Prostate gland (tissue), 2 donors: Measurements from ENCODE around the gene MORC3. TPM values are rescaled to one million over a fixed set of nuclear protein-coding genes. Genes with fewer than 3 reads are reported as not detected.

ENCODE experiments used
- DNase-seq: peaks from one replicate; pipeline ENCODE4 v3.0.0-alpha.2; 2019; ENCODE audit warnings: low spot score
- H3K27ac ChIP-seq, 2 donors: fragments of 200-600 bp; sonication (generic); 2 replicates each; pipeline ENCODE4 v1.5.1; 2017 to 2019
- H3K27me3 ChIP-seq: fragments of 200-600 bp; sonication (generic); replicated peaks from 2 replicates; pipeline ENCODE4 v1.5.1; 2019; ENCODE audit not compliant: insufficient read depth
- H3K36me3 ChIP-seq, 2 donors: fragments of 200-600 bp; sonication (generic); 1 replicate in 1 of 2; 2 replicates in 1 of 2; pipeline versions ENCODE4 v1.5.1 to v1.8.1; 2017 to 2019
- H3K4me1 ChIP-seq: fragments of 200-600 bp; sonication (generic); replicated peaks from 2 replicates; pipeline ENCODE4 v1.5.1; 2019
- H3K4me3 ChIP-seq, 2 donors: fragments of 200-600 bp; sonication (generic); 2 replicates each; pipeline ENCODE4 v1.5.1; 2017 to 2019
- H3K9me3 ChIP-seq: fragments of 200-600 bp; sonication (generic); 2 replicates; pipeline ENCODE4 v1.5.1; 2017
- CTCF ChIP-seq, 4 experiments: fragments of 200-600 bp in 2 of 4; fragments of 450-650 bp in 2 of 4; sonication (generic) in 2 of 4; IDR thresholded peaks; 1 replicate in 3 of 4; 2 replicates in 1 of 4; pipeline ENCODE4 v1.5.1; 2016 to 2019; ENCODE audit warnings: antibody characterized with exemption in 4 of 4, mild to moderate bottlenecking in 2 of 4, moderate library complexity in 2 of 4
- POLR2A ChIP-seq: fragments of 450-650 bp; IDR thresholded peaks from one replicate; pipeline ENCODE4 v1.6.1; 2016; ENCODE audit warnings: antibody characterized with exemption, mild to moderate bottlenecking
- POLR2AphosphoS5 ChIP-seq: sonication (generic); formaldehyde crosslinking; IDR thresholded peaks from one replicate; pipeline ENCODE4 v1.6.1; 2017; ENCODE audit warnings: antibody characterized with exemption
- WGBS: methylation state at CpG from one replicate; pipeline ENCODE4 v1.1.5; 2018; 5-methylcytosine and 5-hydroxymethylcytosine counted together
- intact Hi-C: fragments of 100-400 bp; cut with DNase I; formaldehyde crosslinking; loops from one replicate; pipeline ENCODE4 v1.14.2; 2022
- total RNA-seq, 2 donors: library from RNA; depleted of rRNA; stranded (reverse); fragments of >200 nt; gene quantifications; one replicate each; pipeline ENCODE4 v1.1.0, GENCODE V29; 2016

Gene MORC3
- total RNA-seq, 2 donors from 2014 or later: 34.8 to 42.0 TPM

DNA sequence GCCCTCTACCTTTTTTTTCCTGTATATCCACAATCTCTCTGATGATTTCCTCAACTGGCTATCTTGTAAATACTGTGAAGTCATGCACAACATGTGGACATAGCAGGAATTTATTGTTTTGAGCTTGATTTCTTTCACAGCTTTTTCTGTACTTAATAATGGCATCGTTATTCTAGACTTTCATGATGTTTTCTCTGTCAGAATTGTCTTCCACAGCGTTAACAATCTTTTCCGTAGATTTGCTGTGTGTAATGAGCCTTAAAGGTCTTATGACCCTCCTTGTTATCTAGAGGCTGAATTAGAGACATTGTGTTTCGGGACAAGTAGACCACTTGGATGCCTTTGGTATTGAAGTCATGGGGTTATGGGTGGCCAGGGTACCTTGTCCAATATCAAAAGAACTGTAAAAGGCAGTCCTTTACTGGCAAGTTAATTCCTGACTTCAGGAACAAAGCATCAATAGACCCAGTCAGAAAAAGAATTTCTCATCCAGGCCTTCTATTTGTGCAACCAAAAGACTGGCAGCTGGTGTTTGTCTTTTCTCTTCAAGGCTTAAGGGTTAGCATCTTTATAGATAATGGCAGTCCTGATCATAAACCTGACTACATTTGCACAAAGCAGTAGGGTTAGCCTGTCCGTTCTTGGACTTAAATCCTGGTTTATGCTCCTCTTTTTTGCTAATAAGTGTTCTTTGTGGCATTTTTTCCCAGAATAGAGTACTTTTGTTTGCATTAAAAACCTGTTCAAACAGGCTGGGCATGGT, 35.1 kb downstream of the MORC3 start:
- Histone ChIP-seq H3K9me3 (no peaks in the 10 kb centered on the region), H3K4me3 (no peak overlapping the region), H3K27ac (no peak overlapping the region), H3K27me3 (no peaks in the 10 kb centered on the region), H3K4me1 (no peaks in the 10 kb centered on the region), H3K36me3 (peaks cover 5 to 8% of the 10 kb centered on the region in 2 donors)
- no peak for TF ChIP-seq POLR2AphosphoS5
- WGBS: 51% methylated on average over 5 of the region's 5 CpGs
- intact Hi-C loops: no loop called here
- no peak for DNase-seq

- H3K27ac ChIP-seq: no peak overlapping the region
- intact Hi-C loops: no loop called here
- H3K4me3 ChIP-seq: no peak overlapping the region
- H3K36me3 ChIP-seq: peaks cover 6 to 12% of the 10 kb centered on the region in 2 donors
- no peaks in the 10 kb centered on the region for H3K27me3 ChIP-seq
- no peaks in the 10 kb centered on the region for H3K4me1 ChIP-seq
- 29% methylated on average over 2 of the region's 2 CpGs for WGBS
- no peaks in the 10 kb centered on the region for H3K9me3 ChIP-seq
- no peak for DNase-seq
- TF ChIP-seq POLR2AphosphoS5 (no peak), POLR2A (no peak), CTCF (IDR thresholded peaks at IDR 0.05) (no peak)
Measured at GRCh38 chr21:36355868-36356267, 35.9 kb downstream of the MORC3 start.

DNA sequence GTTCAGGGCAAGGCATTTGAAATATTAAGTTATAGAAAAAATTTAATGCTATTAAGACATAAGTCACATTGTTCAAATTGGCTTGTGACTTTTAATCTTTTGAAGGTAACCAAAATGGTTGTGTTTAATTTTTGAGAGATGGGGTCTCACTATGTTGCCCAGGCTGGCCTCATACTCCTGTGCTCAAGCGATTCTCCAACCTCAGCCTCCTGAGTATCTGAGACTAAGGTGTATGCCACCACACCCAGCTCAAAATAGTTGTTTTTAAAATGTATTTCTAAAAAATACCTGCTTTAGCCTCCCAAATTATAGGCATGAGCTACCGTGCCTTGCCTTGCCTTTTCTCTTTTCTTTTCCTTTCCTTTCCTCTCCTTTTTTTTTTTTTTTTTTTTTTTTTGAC, 39.2 kb downstream of the MORC3 start:
- no peaks in the 10 kb centered on the region for H3K4me1 ChIP-seq
- WGBS: 96% methylated on average over 2 of the region's 2 CpGs
- intact Hi-C loops: no loop called here
- H3K9me3 ChIP-seq: no peaks in the 10 kb centered on the region
- peaks cover 6 to 16% of the 10 kb centered on the region in 2 donors for H3K36me3 ChIP-seq
- DNase-seq: no peak
- H3K27me3 ChIP-seq: no peaks in the 10 kb centered on the region
- H3K4me3 ChIP-seq: no peak overlapping the region
- no peak for TF ChIP-seq POLR2A
- no peak for TF ChIP-seq CTCF (IDR thresholded peaks at IDR 0.05)
- TF ChIP-seq POLR2AphosphoS5: no peak
- H3K27ac ChIP-seq: no peak overlapping the region

GRCh38 chr21:36369064-36369685, 49.2 kb downstream of the MORC3 start:
- TF ChIP-seq POLR2AphosphoS5 (no peak), POLR2A (no peak), CTCF (IDR thresholded peaks at IDR 0.05) (no peak)
- Histone ChIP-seq H3K4me1 (no peaks in the 10 kb centered on the region), H3K27me3 (no peaks in the 10 kb centered on the region), H3K36me3 (peaks cover 0 to 11% of the 10 kb centered on the region in 2 donors), H3K9me3 (no peaks in the 10 kb centered on the region), H3K4me3 (no peak overlapping the region), H3K27ac (no peak overlapping the region)
- intact Hi-C loops: no loop called here
- no peak for DNase-seq
- WGBS: 82% methylated on average over 7 of the region's 7 CpGs

DNA sequence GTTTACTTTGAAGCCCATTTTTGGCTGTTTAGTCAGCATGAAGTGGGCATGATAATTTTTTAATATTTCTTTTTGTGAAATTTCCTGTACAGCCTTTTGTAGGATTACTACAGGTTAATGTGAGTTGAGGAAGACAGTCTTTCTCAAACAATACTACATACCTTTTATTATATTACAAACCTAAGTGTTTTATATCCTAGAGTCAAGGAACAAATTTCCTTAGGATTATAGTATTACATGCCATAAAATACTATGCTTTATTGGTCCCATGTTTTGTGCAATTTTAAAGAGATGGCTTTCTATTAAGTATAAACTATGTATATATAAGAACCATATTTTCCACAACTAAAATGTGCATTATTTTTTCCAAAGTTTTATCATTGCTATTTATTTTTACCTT, 56.0 kb downstream of the MORC3 start:
- no peaks in the 10 kb centered on the region for H3K27me3 ChIP-seq
- intact Hi-C loops: no loop called here
- H3K36me3 ChIP-seq: no peaks in the 10 kb centered on the region
- no peak overlapping the region for H3K27ac ChIP-seq
- no peak for TF ChIP-seq CTCF (IDR thresholded peaks at IDR 0.05)
- no peak for TF ChIP-seq POLR2AphosphoS5
- no peak for TF ChIP-seq POLR2A
- no peaks in the 10 kb centered on the region for H3K9me3 ChIP-seq
- DNase-seq: no peak
- H3K4me3 ChIP-seq: no peak overlapping the region
- H3K4me1 ChIP-seq: no peaks in the 10 kb centered on the region
